HAP-1 (cell line): ENCODE results near the gene PLXNA2.

Experiments used
- DNase-seq, 2 experiments: peaks; one replicate each; pipeline ENCODE4 v3.0.0-alpha.2; 2016 to 2020; ENCODE audit warnings: low spot score in 2 of 2
- H3K27me3 ChIP-seq: fragments of 250-450 bp; sonication (Bioruptor Pico); 2 replicates; pipeline ENCODE4 v1.5.1; 2020; ENCODE audit warnings: low read depth, mild to moderate bottlenecking, moderate library complexity
- H3K36me3 ChIP-seq: fragments of 250-450 bp; sonication (Bioruptor Pico); replicated peaks from 2 replicates; pipeline ENCODE4 v1.5.1; 2020; ENCODE audit warnings: mild to moderate bottlenecking
- H3K4me1 ChIP-seq: fragments of 250-450 bp; sonication (Bioruptor Pico); 2 replicates; pipeline ENCODE4 v1.5.1; 2020; ENCODE audit warnings: mild to moderate bottlenecking
- H3K4me3 ChIP-seq: fragments of 250-450 bp; sonication (Bioruptor Pico); 2 replicates; pipeline ENCODE4 v1.5.1; 2020; ENCODE audit warnings: mild to moderate bottlenecking, moderate library complexity
- H3K9me3 ChIP-seq: fragments of 250-450 bp; sonication (Bioruptor Pico); 2 replicates; pipeline ENCODE4 v1.5.1; 2020; ENCODE audit warnings: mild to moderate bottlenecking, moderate library complexity
- in situ Hi-C: fragments of 300-500 bp; cut with MboI; formaldehyde crosslinking; loops from 3 replicates; pipeline ENCODE4 v1.14.3; 2020; ENCODE audit warnings: low sequenced_read_pairs, inconsistent platforms, mixed read lengths

PLXNA2 gene

DNA sequence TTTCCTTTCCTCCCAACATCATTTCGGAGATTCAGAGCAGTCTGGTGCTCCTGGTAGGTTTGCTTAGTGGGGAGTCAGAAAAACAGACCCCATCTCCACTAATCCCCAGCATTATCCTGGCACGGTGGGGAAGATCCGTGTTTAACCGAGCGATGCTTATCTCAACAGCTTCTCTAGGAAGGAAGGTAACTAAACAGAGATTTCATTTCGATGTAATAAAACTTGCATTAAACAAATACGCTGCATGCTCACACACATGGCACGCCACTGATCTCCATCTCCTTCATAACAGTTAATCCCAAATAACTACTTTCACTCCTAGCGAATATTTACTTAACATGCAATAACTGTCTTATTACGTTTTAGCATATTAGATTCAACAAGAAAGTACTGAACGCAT lies 188.6 kb downstream of the PLXNA2 start:
- DNase-seq = no peak
- no peaks in the 10 kb centered on the region for H3K4me1 ChIP-seq
- in situ Hi-C loops = no loop called here
- no peaks in the 10 kb centered on the region for H3K36me3 ChIP-seq
- H3K9me3 ChIP-seq = no peaks in the 10 kb centered on the region
- peaks cover 17% of the 10 kb centered on the region for H3K27me3 ChIP-seq
- no peak overlapping the region for H3K4me3 ChIP-seq

DNA sequence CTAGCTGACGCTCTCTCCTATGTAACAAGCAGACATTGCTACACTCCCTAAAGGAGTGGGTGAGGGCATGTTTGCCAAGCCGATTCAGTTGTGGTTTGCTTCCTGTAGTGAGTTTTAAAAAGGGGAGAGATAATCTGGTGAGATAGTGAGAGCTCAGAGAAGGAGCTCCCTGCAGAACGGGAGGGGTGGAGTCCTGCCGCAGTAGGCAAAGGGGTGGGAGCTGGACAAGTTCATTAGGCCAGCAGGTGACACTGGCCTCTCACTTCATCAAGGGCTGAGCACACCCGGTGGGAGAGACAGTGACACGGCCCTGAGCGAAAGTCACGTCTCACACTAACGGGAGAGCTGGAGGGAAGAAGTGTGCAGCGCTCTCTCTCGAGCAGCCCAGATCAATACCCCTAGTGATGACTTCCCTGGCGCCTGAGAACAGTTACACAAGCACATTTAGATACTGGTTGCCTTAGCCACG lies 189.2 kb downstream of the PLXNA2 start:
- no peak for DNase-seq
- Histone ChIP-seq H3K4me3 (no peak overlapping the region), H3K4me1 (no peaks in the 10 kb centered on the region), H3K9me3 (no peaks in the 10 kb centered on the region), H3K36me3 (no peaks in the 10 kb centered on the region), H3K27me3 (peaks cover 17% of the 10 kb centered on the region; the same call in 1 of the 2 replicates)
- in situ Hi-C loops = no loop called here

DNA sequence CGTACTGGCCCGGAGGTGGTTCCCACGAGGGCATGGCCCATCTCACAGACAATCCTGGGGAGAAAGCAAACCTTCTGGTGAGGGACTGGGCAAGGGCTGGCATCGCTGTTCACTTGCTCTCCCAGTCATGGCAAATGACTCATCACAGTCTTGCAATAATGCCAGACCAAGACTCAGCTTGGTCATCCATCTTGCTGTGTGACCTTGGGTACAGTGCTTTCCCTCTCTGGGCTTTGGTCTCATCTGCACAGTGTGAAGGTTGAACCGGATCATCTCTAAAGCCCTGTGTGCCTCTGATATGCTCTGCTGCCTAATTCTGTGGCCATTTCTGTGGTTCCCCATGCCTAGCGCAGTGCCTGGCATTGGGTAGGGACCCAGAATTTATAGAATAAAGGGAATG lies 189.7 kb downstream of the PLXNA2 start:
- DNase-seq = no peak
- in situ Hi-C loops = no loop called here

DNA sequence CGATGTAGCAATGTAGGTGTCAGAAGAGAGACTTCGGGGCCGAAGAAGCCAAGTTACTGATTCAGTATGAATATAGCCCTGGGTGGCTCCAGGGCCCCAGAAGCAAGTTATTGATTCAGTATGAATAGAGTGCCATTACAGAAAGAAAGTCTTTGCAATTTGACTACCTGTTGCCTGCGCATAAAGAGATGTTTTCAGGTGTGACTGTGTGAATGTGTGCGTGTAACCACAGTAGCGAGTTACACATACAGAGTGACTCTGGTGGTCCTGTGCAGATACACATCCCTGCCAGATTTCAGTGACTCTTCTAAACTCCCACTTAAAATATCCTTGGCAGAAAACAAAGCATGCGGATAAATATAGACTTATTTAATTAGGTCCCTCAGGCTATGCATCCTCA lies 190.5 kb downstream of the PLXNA2 start:
- no peaks in the 10 kb centered on the region for H3K36me3 ChIP-seq
- H3K9me3 ChIP-seq = no peaks in the 10 kb centered on the region
- peaks cover 17% of the 10 kb centered on the region; the same call in 1 of the 2 replicates for H3K27me3 ChIP-seq
- in situ Hi-C loops = no loop called here
- H3K4me3 ChIP-seq = no peak overlapping the region
- no peak for DNase-seq
- no peaks in the 10 kb centered on the region for H3K4me1 ChIP-seq

More for the DNA sequence above, 189.7 kb downstream of the PLXNA2 start:
- Histone ChIP-seq H3K9me3 (no peaks in the 10 kb centered on the region), H3K4me1 (no peaks in the 10 kb centered on the region), H3K27me3 (peaks cover 17% of the 10 kb centered on the region; the same call in 1 of the 2 replicates), H3K4me3 (no peak overlapping the region), H3K36me3 (no peaks in the 10 kb centered on the region)

DNA sequence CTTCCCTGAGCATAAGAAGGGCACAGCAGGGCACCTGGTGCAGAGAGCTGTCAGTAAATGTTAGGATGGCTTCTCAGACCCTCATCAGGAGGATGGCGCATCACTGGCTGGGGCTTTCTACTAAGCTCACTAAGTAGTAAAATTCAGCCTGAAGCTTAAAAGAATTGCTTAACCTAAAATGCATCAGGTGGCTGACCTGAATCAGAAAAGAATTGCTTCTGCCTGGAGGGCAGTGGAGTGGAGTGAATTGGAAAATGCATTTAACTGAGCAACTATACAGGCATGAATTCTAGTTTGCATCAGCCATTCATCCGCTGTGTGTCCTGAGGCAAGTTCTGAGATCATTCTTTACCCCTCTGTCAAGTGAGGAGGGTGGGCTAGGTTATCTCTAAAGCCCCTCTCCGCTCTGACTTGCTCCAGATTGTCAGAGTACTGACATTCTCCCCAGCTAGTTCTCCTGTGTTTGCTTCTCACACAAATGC lies 191.2 kb downstream of the PLXNA2 start:
- H3K36me3 ChIP-seq = no peaks in the 10 kb centered on the region
- H3K9me3 ChIP-seq = no peaks in the 10 kb centered on the region
- H3K4me1 ChIP-seq = no peaks in the 10 kb centered on the region
- in situ Hi-C loops = no loop called here
- DNase-seq = no peak
- H3K4me3 ChIP-seq = no peak overlapping the region
- H3K27me3 ChIP-seq = peaks cover 17% of the 10 kb centered on the region; the same call in 1 of the 2 replicates

DNA sequence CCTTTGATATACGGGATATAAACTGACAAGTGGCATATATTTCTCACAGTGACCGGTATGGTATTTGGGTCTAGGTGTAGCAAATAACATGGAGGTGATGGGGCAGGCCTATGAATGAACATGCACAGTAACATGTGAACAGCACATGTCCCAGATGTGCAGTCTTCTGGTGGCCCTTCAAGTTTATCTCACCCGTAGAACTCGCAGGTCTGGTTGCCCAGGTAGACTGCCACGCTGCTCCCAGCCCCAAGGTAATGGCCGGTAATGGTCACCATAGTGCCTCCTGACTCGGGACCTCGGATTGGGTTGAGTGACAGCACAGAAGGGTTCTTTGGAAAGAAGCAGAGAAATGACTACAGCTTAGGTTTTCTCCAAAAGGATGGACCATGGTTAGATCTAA lies 192.0 kb downstream of the PLXNA2 start:
- no peak for DNase-seq
- H3K9me3 ChIP-seq = no peaks in the 10 kb centered on the region
- in situ Hi-C loops = no loop called here
- H3K4me3 ChIP-seq = no peak overlapping the region
- no peaks in the 10 kb centered on the region for H3K36me3 ChIP-seq
- peaks cover 14% of the 10 kb centered on the region; the same call in 1 of the 2 replicates for H3K27me3 ChIP-seq
- H3K4me1 ChIP-seq = no peaks in the 10 kb centered on the region

DNA sequence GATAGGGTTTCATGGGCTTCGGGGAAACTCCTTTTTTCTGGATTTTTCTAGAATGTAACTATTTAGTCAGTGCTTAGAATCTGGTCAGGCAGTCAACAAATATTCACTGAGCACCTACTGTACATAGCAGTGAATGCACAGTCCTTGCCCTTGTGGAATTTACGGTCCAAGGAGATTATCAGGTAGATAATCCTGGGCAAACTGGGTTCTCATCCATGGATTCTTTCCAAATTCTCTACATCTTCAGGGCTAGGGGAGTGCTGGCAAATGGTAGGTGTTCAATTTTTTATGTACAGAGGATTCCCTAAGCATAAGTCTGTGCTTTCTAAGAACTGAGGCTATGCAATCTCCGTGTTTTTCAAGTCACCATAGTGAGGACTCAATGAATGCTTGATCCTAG lies 192.5 kb downstream of the PLXNA2 start:
- Histone ChIP-seq H3K4me3 (no peak overlapping the region), H3K9me3 (no peaks in the 10 kb centered on the region), H3K36me3 (no peaks in the 10 kb centered on the region), H3K27me3 (peaks cover 11% of the 10 kb centered on the region; the same call in 1 of the 2 replicates), H3K4me1 (no peaks in the 10 kb centered on the region)
- DNase-seq = no peak
- in situ Hi-C loops = no loop called here

DNA sequence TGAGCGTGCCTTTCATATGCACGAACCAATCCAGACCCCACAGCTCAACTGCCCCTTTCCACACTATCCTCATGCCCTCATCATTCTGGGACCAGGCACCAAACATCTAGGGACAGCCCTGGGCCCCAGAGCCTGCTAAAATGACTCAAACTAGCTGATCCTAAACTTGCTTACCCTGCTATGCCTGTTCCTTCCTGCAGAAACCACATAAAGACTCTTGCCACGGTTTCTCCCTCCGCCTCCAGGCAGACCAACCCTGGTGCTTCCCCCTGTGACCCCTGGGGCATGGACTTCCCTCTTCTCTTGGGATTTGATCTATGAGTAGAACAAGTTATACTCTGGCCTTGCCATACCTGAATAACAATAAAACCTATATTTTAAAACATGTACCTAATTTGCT lies 195.3 kb downstream of the PLXNA2 start:
- Histone ChIP-seq H3K36me3 (no peaks in the 10 kb centered on the region), H3K27me3 (no peaks in the 10 kb centered on the region), H3K4me3 (no peak overlapping the region), H3K4me1 (no peaks in the 10 kb centered on the region), H3K9me3 (no peaks in the 10 kb centered on the region)
- in situ Hi-C loops = no loop called here
- no peak for DNase-seq

DNA sequence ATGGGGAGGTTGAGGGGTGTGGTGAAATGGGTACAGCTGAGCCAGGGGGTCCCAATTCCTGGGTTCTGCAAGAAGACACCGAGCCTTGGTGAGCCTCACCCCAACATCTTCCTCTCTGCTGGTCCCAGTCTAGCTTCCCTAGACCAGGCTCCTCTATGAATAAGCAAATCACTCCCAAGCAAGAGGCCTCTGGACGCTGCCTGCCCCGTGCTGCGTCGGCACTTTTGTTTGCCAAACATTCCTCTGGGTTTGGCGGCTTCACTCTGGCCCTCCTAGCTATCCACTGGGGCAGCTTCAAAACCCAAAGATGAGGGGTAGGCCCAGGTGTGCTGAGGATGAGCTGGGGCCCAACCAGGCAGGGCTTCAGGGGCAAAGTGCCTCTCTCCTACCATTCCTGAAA lies 196.2 kb downstream of the PLXNA2 start:
- no peaks in the 10 kb centered on the region for H3K27me3 ChIP-seq
- H3K4me1 ChIP-seq = no peaks in the 10 kb centered on the region
- DNase-seq = no peak
- no peaks in the 10 kb centered on the region for H3K36me3 ChIP-seq
- in situ Hi-C loops = no loop called here
- no peaks in the 10 kb centered on the region for H3K9me3 ChIP-seq
- H3K4me3 ChIP-seq = no peak overlapping the region

DNA sequence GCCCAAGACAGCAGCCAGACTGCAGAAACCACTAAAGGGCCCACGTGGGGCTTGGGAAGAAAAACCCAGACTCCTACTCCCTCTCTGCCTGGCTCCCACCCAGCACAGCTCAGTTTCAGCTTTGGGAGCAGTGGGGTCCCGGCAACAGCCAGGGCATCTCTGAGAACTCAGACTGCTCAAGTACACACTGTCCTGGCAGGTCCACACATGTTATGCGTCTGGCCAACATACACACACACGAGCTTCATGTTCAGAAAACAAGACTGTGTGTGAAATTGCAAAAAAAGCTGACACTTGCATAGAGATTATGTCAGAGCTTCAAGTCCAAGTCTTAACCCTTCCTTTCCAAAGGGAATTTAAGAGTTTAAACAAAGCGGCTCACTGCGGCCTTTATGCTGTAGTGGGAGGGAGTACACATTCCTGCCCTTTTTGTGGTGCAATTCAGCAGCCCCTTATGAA lies 196.7 kb downstream of the PLXNA2 start:
- DNase-seq = no peak
- no peaks in the 10 kb centered on the region for H3K4me1 ChIP-seq
- H3K9me3 ChIP-seq = no peaks in the 10 kb centered on the region
- no peaks in the 10 kb centered on the region for H3K36me3 ChIP-seq
- H3K4me3 ChIP-seq = no peak overlapping the region
- in situ Hi-C loops = no loop called here
- no peaks in the 10 kb centered on the region for H3K27me3 ChIP-seq

DNA sequence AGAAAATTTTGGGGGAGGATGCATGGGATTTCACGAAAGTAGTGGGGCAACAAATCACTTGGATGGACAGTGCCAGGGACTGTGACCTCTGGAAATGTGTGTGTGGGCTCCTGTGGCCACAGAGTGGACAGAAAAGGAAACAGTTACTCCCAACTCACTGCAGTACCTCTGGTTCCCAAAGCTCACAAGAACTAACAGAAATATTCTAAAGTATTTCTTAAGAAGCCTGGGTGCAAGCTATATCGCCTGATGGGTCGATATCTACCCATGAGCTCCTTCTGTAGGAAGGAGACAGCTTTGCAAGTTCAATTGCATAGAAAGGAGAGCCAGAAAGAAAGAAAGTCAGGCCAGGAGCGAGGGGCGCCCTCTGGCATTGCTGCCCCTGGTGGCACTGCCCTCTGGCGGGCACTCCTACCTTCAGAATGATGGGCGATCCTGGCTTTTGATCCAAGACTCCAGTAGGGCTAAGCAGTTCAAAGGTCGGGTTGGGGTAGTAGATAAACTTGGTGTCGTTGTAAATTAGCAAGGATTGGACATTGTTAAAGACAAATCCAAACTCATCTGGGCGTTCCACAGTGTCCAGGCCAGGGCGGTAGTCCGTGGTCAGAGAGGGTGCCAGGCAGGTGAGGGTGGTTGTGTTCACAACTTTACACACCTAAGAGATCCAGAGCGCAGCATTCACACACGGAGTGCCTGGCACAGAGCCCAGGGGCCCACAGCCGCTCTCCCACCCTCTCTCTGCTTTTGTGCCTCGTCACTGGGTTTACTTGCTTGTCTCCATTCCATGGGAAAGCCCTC lies 198.5 kb downstream of the PLXNA2 start:
- DNase-seq = no peak
- no peaks in the 10 kb centered on the region for H3K36me3 ChIP-seq
- in situ Hi-C loops = no loop called here

DNA sequence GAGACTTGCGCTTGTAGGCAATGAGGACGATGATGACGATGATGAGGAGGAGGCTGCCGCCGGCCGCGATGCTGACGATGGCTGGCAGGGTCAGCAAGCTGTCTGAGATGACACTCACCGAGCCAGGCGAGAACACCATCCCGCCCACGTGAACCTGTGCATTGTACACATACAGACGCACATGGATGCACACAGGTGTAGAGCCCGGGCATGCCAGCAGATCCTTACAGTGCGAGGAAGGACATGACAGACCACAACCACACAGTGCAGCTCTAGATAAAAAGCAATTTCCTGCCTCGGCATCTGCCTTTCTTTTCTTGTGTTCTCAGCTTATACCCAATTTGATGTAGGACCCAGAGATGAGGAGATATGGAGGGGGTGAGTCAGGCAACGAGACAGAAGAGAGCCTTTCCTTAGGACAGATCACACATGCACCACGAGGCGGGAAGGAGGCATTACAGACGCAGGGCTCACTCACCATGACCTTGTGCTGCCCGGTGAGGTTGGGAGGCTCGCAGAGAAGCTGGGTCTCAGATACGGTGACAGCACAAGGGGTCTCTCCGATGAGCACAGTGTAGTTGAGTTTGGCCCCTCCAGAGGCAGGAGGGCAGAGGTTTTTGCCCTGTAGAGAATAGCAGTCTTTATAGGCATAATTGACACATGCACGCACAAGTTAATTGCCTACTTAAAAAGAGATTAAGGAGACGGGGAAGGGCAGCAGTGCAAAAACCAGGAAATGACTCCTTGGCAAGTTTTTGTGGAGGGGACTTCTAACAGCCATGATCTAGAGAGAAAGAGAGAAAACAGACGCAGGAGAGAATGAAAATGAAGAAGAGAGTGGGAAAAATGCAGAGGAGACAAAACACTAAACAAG lies 199.4 kb downstream of the PLXNA2 start:
- H3K27me3 ChIP-seq = no peaks in the 10 kb centered on the region
- H3K9me3 ChIP-seq = no peaks in the 10 kb centered on the region
- H3K4me1 ChIP-seq = no peaks in the 10 kb centered on the region
- H3K36me3 ChIP-seq = no peaks in the 10 kb centered on the region
- in situ Hi-C loops = no loop called here
- H3K4me3 ChIP-seq = no peak overlapping the region
- DNase-seq = no peak

More for the DNA sequence above, 198.5 kb downstream of the PLXNA2 start:
- H3K4me1 ChIP-seq = no peaks in the 10 kb centered on the region
- no peak overlapping the region for H3K4me3 ChIP-seq
- H3K27me3 ChIP-seq = no peaks in the 10 kb centered on the region
- no peaks in the 10 kb centered on the region for H3K9me3 ChIP-seq

DNA sequence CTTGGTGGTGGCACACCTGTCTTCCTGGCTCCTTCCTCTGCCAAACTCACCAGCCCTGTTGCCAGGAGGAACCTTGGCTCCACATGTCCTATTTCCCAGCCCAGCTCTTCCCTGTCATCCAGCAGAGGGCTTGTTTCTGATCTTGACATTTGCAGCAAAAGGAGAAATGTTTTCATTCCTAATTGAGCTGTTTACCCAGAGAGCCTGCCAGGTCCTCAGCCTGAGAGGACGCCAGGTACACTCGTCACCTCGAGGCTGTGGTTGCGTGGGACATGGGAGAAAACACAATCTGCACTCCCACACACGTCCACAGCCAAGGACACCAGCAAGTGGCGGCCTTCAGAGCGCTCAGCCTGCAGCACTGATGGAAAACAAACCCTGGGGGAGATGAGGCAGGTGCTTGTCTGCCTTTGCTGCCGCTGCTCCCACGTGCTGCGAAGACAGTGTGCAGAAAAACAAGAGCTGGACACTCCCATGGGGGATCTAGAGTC lies 200.4 kb downstream of the PLXNA2 start:
- no peaks in the 10 kb centered on the region for H3K4me1 ChIP-seq
- no peaks in the 10 kb centered on the region for H3K27me3 ChIP-seq
- no peak for DNase-seq
- H3K9me3 ChIP-seq = no peaks in the 10 kb centered on the region
- no peak overlapping the region for H3K4me3 ChIP-seq
- in situ Hi-C loops = no loop called here
- no peaks in the 10 kb centered on the region for H3K36me3 ChIP-seq

DNA sequence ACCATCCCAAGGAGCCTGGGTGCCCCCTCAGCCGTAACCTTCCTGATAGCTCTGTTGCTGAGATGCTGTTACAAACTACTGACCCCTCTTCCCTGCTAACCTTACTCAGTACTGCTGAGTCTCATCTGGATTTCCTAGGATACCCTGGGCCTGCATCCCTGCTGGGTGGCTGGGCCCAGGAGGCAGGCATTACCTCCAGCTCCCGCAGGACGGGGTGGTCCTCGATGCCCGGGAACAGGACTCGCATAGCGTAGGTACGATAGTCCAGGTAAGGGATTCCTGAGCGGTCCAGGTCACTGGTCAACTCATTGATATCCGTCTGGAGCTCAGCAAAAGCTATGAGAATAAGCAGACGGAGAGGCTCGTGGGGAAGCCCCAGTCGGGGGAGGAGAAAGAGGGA lies 201.3 kb downstream of the PLXNA2 start:
- H3K27me3 ChIP-seq = no peaks in the 10 kb centered on the region
- H3K9me3 ChIP-seq = no peaks in the 10 kb centered on the region
- in situ Hi-C loops = no loop called here
- H3K4me3 ChIP-seq = no peak overlapping the region
- H3K36me3 ChIP-seq = no peaks in the 10 kb centered on the region
- H3K4me1 ChIP-seq = no peaks in the 10 kb centered on the region
- no peak for DNase-seq
